ENCODE measurements around the gene HAUS2. TPM values are rescaled to one million over a fixed set of nuclear protein-coding genes. Genes with fewer than 3 reads are reported as not detected.

The HAUS2 gene
- total and polyA plus RNA-seq, 10 of the 15 experiments (the other 5 are each of a cell fraction or from before 2014, with no cell fraction given) = 28.7 to 59.3 (median 40.6) TPM

GRCh38 chr15:42548249-42549031, at the start of gene HAUS2, which contains the start of gene LRRC57 (continued):
- TF ChIP-seq EZH2 (IDR thresholded peaks at IDR 0.05; ENCODE audit: borderline replicate concordance, control insufficient read depth, low read depth, low read length) (no peak), FOS (IDR thresholded peaks at IDR 0.05; ENCODE audit: borderline replicate concordance, extremely low read depth, insufficient read length) (no peak), YBX1 (IDR thresholded peaks at IDR 0.05) (no peak), PML (IDR thresholded peaks at IDR 0.05; ENCODE audit: low read length) (peak; percentile 87), ZNF384 (IDR thresholded peaks at IDR 0.05; ENCODE audit: borderline replicate concordance, low read depth, low read length) (no peak), TBL1XR1 (IDR thresholded peaks at IDR 0.05; ENCODE audit: low read depth, low read length) (no peak), PKNOX1 (IDR thresholded peaks at IDR 0.05) (no peak), YY1 (IDR thresholded peaks at IDR 0.05; ENCODE audit: low read depth, low read length) (peak; percentile 95), SP1 (IDR thresholded peaks at IDR 0.05; ENCODE audit: low read depth, low read length) (peak; percentile 70), IKZF2 (IDR thresholded peaks at IDR 0.05) (peak; percentile 52 to 71; a peak in 2 of 4 replicates)
- TF ChIP-seq, protein P1, sequence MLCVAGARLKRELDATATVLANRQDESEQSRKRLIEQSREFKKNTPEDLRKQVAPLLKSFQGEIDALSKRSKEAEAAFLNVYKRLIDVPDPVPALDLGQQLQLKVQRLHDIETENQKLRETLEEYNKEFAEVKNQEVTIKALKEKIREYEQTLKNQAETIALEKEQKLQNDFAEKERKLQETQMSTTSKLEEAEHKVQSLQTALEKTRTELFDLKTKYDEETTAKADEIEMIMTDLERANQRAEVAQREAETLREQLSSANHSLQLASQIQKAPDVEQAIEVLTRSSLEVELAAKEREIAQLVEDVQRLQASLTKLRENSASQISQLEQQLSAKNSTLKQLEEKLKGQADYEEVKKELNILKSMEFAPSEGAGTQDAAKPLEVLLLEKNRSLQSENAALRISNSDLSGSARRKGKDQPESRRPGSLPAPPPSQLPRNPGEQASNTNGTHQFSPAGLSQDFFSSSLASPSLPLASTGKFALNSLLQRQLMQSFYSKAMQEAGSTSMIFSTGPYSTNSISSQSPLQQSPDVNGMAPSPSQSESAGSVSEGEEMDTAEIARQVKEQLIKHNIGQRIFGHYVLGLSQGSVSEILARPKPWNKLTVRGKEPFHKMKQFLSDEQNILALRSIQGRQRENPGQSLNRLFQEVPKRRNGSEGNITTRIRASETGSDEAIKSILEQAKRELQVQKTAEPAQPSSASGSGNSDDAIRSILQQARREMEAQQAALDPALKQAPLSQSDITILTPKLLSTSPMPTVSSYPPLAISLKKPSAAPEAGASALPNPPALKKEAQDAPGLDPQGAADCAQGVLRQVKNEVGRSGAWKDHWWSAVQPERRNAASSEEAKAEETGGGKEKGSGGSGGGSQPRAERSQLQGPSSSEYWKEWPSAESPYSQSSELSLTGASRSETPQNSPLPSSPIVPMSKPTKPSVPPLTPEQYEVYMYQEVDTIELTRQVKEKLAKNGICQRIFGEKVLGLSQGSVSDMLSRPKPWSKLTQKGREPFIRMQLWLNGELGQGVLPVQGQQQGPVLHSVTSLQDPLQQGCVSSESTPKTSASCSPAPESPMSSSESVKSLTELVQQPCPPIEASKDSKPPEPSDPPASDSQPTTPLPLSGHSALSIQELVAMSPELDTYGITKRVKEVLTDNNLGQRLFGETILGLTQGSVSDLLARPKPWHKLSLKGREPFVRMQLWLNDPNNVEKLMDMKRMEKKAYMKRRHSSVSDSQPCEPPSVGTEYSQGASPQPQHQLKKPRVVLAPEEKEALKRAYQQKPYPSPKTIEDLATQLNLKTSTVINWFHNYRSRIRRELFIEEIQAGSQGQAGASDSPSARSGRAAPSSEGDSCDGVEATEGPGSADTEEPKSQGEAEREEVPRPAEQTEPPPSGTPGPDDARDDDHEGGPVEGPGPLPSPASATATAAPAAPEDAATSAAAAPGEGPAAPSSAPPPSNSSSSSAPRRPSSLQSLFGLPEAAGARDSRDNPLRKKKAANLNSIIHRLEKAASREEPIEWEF (IDR thresholded peaks at IDR 0.05; ENCODE audit: insufficient replicate concordance, low read depth, low read length) = no peak
- TF ChIP-seq, protein P2, sequence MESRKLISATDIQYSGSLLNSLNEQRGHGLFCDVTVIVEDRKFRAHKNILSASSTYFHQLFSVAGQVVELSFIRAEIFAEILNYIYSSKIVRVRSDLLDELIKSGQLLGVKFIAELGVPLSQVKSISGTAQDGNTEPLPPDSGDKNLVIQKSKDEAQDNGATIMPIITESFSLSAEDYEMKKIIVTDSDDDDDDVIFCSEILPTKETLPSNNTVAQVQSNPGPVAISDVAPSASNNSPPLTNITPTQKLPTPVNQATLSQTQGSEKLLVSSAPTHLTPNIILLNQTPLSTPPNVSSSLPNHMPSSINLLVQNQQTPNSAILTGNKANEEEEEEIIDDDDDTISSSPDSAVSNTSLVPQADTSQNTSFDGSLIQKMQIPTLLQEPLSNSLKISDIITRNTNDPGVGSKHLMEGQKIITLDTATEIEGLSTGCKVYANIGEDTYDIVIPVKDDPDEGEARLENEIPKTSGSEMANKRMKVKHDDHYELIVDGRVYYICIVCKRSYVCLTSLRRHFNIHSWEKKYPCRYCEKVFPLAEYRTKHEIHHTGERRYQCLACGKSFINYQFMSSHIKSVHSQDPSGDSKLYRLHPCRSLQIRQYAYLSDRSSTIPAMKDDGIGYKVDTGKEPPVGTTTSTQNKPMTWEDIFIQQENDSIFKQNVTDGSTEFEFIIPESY (IDR thresholded peaks at IDR 0.05) = no peak
